HS-27A (cell line): ENCODE measurements around the gene ABHD15.

Experiments used
- DNase-seq: peaks from one replicate; pipeline ENCODE4 v3.0.0-alpha.2; 2012; ENCODE audit warnings: low read depth, missing footprints

The ABHD15 gene

GRCh38 chr17:29582254-29582765 lies 15.5 kb upstream of the ABHD15 start:
- no peak for DNase-seq

DNA sequence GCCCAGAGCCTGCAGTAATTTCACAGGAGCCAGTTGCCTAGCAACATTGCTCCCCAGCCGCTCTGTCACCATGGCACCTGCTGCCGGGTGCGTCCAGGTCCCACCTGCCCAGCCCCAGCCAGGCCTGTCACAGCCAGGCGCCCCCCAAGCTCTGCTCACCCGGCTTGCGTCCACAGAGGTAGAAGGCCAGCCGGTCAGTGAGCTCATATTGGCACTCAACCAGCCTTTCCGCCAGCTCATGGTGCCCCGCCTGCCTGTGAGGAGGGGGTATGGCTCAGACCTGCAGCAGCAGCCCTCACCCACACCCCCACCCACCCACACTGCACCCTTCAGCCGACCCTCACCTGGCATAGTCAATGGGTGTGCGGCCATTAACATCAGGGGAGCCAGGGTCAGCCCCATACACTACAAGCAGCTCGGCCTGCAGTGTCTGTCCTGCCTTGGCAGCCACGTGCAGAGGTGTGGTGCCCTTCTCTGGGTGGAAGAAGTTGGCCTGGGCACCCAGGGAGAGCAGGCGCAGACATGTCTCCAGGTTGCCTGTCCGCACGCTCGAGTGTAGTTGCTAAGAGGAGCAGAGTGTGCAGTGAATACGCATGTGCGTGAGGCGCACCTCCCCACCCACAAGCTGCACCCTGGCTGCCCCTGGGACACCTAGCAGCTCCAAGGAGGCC lies 14.9 kb upstream of the ABHD15 start:
- no peak for DNase-seq

DNA sequence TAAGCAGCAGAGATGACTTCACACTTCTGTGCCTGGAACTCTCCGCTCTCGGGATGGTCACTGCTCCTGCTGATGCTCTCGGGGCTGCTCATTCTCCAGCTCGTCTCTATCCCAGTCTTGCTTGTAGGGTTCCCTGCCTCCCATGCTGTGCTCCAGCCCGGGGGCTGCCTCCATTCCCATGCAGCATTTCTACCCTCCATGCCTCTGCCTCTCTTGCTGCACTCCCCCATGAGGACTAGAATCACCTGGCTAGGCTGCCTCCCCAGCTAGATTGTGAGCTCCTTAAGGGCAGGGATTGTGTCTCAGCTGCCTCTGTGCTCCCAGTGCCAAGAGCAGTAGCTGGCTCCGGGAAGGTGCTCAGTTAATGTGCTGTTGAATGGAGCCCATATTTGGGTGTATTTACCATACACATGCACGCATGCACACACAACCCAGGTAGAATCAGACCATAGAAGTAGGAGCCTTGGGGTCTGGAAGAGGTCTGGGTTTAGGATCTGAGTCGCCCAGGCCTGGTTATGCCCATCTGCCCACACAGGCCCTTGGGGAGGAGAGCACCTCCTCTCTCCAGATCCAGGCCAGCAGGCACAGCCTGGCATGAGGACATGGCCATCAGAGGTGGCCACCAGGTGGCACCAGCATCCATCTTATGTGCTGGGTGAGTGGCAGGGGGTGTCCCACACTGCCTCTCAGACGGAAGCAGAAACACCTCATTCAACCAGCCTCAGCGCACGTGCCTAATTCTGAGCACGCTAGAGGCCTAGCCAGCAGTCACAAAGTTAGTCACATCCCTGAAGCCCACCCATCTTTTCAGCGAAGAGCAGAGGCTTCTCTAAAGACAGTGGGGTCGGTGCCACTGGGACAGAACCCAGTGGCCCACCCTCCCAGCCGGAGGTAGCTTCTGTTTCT lies 13.3 kb upstream of the ABHD15 start:
- DNase-seq, result no peak

DNA sequence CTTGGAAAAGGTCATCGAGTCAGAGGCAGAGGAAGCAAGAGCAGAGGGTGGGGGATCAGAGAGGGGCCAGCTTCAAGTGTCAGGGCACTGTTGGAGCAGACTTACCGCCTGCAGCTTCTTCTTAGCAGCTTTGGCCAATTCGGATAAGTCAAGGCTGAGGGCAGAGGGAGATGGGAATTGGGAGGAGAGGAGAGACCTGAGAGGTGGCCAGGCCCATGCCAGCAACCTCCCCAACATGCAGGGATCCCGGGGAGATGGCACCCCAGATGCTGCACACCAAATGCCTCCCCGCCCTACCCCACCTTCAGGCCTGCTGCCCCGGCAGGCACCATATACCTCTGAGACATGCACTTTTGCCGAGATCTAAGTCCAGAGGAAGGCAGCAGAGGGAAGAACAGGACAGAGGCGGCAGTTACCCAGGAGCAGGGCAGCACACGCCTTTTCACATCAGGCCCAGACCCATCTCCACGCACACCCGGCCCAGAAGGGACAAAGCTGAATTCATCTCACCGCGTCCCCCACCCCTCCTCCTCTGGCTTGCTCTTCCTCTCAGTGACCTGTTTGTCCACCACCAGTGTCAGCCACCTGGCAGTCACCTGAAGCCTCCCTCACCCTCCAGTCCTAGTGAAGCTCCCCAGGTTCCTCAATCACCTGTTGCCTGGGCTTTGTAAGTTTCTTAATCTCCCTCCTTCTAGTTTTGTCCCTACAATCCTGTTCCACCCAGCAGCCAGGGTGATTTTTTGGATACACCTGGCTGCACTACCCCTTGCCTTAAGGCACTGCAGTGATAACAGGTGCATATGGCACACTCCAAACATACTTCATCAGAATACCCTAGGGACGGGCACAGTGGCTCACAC lies 12.0 kb upstream of the ABHD15 start:
- DNase-seq, result no peak

GRCh38 chr17:29577385-29578211 lies 10.8 kb upstream of the ABHD15 start:
- DNase-seq, result no peak

GRCh38 chr17:29577001-29577370 lies 10.1 kb upstream of the ABHD15 start:
- DNase-seq, result no peak

GRCh38 chr17:29576214-29577000 lies 9.6 kb upstream of the ABHD15 start:
- no peak for DNase-seq

DNA sequence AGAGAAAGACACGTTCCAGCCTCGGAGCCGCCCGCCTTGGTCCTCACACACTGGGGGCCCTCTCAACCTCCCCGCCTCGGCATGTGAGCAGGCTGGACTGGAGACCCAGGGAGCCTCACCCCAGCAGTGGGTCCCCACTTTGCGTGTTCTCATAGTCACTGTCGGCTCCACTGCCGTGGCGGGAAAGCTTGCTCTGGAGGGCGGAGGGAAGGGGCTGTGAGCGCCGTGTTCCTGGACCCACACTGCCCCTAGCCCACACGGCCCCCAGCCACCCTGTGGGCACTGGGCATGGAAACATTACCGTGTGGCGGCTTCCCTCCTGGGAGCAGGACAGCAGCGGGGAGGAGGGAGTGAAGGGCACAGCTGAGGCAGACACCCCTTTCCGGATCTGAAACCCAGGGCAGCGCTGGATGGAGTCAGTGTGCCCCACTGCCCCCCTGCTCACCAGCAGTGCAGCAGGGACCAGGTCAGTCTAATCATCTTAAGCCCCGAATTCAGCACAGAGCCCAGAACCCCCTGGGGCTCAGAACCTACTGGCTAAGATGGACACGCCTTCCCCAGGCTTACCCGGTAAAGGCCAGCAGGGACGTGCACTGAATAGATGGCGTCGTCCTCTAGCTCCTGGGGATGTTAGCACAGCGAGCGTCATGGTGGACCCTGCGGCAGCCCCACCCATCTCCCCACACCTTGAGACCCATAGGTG lies 8.8 kb upstream of the ABHD15 start:
- DNase-seq, result no peak

DNA sequence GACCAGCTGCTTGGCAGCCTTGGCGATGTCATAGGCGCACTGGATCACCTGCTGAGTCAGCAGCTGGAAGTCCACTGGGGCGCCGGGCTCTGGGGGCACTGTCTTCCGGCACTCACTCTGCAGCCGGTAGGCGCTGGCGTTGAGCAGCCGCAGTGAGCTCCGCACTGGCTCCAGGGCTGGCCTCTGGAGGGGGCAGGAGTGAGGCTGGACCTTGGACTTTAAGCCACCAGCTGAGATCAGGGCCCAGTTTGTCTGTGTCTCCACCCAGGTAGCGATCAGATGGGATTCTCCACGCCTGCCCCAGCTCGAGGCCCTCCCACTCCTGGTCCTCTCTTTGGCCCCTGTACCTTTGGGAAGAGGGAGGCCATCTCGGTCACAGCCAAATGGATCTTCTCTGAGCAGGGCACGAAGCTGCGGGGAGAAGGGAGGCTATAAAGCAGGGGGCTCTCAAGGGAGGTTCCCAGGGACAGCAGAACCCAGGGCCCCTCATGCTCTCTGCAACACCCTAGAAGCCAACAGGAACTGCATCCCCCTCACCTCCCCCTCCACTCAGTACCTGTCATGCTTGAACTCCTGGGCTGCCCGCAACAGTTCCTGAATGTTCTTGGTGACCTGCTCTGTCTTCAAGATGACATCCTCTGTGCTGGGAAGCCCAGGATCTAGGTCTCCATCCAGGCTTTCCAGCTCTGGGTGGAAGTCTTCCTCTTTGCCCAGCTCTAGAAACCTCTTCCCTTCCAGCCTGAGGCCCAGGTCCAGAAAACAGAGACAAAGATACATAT lies 8.1 kb upstream of the ABHD15 start:
- DNase-seq, result no peak

DNA sequence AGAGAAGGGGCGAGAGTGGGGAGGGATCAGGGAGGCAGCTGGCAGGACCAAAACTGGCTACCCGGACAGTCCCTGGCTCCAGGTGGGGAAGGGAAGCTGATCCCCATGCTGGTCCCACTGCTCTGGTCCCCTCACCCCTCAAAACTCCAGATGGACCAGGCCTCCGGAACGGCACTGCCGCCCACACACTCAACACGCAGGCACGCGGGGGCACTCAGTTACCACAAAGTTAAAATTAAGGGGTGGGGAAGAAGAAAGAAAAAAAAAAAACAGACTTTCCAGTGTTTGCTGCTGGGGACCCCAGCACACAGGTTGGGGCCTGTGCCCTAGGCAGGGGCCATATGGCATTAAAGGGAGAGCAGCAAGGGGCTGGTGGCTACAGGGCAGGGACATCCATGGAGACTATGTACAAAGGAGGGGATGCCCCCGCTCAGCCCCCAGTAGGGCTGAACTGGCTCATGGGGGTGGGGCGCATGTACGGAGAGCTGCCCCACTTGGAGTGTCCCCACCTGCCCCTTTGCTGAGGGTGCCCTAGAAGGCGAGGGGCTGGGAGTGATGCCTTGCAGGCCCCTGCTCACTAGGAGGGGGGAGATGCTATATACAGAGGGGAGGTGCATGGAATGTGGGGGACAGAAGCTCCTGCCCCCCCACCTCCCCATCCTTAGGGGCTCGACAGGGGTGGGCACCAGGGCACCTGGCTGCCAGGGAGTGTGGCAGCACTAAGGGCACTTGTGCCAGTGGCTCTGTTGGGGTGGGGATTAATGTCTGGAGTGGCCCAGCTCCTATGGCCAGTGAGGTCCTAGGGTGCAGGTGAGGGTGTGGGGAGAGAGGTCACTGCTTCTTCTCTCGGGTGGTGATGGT lies 7.3 kb upstream of the ABHD15 start:
- no peak for DNase-seq

GRCh38 chr17:29573558-29573869 lies 6.7 kb upstream of the ABHD15 start:
- DNase-seq, result no peak

DNA sequence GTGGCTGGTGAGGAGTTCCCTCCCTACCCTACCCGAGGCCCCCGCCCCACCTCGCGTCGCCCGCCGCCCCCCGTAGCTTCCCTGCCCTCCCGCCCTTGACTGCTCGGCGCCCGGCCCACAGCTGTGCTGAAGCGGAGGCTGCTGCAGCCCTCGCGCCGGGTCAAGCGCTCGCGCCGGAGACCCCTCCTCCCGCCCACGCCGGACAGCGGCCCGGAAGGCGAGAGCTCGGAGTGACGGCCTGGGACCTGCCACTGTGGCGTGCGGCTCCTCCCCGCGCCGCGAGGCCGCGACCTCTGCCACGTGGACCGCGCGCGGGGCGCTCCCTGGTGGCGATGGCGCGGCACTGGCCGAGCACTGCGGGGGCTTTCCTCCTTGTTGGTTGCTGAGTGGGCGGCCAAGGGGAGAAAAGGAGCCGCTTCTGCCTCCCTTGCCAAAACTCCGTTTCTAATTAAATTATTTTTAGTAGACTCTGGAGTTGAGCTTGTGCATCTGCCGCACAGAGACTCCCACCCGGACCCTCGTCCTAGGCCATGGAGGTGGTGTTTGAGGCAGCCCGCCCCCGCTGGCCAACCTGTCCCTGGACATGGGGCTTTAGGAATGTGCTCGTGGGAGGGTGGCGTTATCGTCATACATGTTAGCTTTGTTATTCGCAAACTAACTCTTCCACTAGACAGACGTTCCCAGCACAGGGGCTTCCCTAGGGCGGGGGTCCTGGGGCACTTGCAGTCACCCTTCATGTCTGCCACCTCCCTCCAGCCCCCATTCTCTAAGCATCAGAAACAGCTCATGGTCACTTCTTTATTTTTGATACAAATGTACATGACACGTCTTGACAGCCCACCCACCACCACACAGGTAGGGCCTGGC lies 6.1 kb upstream of the ABHD15 start:
- no peak for DNase-seq

GRCh38 chr17:29571883-29572681 lies 5.2 kb upstream of the ABHD15 start:
- DNase-seq, result no peak

DNA sequence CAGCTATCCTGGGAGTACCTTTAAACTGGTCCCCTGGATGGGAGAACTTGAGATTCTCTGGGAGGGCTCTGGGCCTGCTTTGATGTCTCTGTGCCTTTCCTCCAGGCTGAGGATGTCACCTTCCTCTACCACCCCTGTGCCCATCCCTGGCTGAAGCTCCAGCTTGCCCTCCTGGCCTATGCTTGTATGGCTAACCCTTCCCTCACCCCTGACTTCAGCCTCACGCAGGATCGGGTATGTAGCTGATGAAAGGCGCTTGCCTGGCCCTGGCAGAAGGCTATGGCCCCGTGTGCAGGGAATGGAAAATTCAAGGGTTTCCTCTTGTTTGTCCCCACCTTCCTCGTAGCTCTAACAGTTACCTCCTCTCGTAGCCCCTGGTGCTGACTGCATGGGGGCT lies 4.6 kb upstream of the ABHD15 start:
- no peak for DNase-seq

GRCh38 chr17:29570521-29570920 lies 3.7 kb upstream of the ABHD15 start:
- no peak for DNase-seq

- no peak for DNase-seq
Observed at GRCh38 chr17:29569245-29569950, 2.6 kb upstream of the ABHD15 start.
